ENCODE measurements around the gene CRYM.

Gene CRYM

DNA sequence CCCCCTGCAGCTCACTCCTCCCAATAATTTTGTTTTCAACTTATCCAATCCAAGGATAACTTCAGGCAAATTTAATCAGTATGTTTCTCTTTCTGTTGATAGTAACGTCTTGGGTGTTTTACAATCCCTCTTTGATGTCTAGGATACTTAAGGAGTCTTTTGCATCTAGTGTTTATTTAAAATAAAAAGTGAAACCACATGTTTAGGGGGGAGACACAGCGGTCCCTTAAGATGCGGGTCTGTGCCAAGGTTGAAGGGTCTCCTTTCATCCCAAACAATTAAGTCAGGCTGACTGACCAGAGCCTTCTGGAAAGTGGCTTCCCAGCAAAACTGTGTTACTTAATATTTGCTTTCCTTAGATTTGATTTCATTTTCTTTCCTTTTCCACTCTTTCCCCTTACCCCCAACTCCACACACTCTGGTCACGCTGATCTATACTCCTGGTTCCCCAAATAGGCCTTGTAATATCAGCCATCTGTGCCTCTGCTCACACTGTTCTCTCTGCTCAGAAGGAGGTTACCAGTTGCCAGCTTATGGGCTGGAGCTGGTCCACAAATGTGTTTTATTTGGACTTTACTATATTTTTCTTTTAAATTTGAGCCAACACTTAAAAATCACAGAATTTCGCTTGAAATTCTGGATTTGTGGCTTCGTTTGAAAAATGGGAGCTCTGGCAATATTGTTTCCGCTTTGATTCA lies 33.4 kb downstream of the CRYM start:
- DNase-seq (ENCODE audit: low read depth) = no peak

DNA sequence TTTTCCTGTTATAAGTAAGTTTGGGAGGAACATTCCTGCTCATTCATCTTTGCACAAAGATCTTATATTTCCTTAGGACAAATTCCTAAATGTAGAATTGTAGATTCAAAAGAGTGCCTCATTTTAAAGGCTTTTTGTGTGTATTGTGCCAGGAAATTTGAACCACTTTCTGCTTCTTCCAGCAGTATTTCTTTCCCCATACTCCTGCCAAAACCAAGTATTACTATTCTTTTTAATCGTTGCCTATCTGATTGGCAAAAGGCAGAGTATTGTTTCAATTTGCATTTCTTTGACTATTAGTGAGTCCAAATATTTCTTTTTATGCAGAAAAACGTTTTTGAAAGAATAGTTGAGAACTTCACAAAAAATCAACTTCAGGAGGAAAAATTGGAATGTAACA lies 35.3 kb downstream of the CRYM start:
- DNase-seq (ENCODE audit: low read depth) = no peak

DNA sequence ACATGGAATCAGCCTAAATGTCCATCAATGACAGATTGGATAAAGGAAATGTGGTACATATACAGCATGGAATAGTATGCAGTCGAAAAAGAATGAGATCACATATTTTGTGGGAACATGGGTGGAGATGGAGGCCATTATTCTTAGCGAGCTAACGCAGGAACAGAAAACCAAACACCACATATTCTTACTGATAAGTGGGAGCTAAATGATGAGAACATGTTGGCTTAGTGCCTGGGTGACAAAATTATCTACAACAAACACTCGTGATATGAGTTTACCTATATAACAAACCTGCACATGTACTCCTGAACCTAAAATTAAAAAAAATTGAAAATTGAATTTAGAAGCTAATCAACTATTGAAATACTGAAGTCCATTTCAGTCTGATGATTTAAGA lies 38.4 kb downstream of the CRYM start:
- DNase-seq (ENCODE audit: low read depth) = no peak

DNA sequence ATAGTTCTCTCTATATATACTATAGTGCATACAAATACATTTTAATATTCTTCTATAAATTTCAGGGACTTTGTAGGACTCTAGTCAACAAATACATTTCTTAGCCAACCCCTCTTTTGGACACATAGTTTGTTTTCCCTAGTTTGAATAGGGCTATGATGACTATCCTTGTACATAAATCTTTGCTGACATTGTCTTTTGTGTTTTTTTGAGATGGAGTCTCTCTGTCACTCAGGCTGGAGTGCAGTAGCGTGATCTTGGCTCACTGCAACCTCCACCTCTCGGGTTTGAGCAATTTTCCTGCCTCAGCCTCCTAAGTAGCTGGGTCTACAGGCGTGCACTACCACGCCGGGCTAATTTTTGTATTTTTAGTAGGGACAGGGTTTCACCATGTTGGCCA lies 41.3 kb downstream of the CRYM start:
- DNase-seq (ENCODE audit: low read depth) = no peak

DNA sequence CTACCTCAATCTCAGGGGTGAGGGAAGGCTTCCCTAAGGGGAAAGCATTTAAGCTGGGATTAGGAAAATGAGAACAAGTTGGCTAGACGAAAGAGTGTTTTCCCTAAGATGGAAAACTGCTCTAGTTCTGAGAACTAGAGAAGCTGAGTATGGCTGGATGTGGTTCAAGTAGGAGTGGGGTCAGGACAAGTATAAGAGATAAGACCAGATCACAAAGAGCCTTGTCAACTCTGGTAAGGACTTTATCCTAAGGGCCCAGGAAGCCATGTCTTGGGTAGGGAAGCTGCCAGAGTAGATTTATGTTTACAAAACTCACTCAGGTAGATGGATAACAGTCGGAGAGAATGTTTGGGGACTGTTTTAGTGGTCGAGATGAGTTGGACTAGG lies 42.9 kb downstream of the CRYM start:
- DNase-seq (ENCODE audit: low read depth) = no peak

DNA sequence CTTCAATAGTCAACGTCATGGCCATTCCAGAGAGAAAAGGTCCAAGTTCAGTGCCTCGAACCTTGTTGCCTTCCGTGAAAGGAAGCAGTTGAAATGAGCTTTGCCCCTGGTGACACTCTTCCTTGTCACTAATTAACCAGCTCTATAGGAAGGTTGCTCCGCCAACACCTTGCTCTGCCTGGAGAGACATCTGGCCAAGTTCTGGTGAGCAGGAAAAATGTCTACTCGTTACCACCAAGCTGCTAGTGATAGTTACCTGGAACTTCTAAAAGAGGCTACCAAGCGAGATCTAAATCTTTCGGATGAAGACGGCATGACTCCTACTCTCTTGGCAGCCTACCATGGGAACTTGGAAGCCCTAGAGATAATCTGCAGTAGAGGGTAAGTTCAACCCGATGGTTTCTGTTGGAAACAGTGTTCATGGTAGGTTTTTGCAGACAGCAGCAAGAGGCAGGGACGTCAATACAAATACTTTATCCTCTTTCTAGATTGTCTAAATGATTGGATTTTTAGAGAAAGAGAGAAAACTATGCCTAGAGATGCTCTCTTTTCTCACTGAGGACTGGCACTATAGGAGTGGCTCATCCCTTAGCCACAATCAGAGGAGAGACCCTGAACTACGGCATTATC lies 44.5 kb downstream of the CRYM start, which contains the start of gene ANKS4B:
ANKS4B (plus strand) TSS at position 179 of the 630 bp plus-strand sequence; CDS start at position 218, 39 bp downstream.
- no peak for DNase-seq (ENCODE audit: low read depth)

DNA sequence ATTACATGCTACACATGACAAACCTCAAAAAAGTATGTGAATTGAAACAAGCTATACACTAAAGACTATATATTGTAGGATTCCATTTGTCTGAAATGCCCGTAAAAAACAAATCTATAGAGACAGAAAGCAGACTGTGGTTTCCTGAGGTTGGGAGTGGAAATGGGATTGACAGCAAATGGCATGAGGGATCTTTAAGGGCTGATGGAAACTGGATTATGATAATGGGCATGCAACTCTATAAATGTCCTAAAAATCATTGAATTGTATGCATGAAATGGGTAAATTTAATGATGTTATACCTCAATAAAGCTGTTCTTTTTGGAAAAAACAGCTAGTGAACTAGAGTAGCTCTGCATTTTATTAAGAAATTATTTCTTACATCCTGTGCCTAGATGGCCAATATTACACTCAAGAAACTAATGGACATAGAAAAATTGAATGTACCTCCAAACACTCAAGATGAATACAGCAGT lies 45.0 kb downstream of the CRYM start:
- DNase-seq (ENCODE audit: low read depth) = no peak

DNA sequence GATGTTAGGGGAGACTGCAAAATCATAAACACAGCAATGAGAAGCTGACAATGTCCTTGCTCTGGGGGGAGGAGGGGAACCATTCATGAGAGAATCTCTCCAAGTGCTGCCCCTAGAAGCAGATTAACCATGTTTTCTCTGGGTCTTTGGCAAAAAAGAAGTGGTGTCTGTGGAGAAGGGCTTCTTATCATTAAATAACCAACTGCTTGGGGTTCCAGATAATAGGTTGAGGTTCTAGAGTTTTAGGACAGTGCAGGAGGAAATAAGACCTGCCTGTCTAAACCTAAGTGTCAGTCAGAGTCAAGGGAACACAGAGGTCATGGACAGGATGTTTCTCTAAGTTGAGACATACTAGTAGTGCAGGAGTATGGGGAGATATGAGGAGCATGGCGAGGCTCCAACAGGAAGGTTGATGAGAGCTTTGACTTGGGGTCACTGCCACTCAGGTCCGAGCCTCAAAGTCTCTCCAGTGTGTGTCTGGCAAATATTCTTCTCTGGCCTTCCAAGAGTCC lies 49.7 kb downstream of the CRYM start:
- no peak for DNase-seq (ENCODE audit: low read depth)

DNA sequence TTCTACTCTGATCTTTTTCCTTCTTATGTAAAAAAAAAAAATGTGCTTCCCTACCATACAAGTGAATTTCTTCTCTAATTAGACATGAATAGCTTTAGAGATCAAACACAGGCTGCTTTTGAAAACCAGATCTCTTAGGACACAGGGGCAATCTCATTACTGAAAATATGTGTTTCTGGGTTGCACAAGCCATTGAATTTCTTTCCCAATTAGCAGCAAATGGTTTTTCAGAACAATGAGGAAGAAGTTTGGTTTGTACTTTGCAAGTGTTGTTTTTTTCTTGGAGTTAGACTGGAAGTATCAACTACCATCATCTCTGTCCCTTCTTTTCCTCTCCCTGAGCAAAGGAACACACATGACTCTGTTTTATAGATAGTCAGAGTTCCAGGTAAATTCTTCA lies 50.2 kb downstream of the CRYM start:
- DNase-seq (ENCODE audit: low read depth) = no peak

DNA sequence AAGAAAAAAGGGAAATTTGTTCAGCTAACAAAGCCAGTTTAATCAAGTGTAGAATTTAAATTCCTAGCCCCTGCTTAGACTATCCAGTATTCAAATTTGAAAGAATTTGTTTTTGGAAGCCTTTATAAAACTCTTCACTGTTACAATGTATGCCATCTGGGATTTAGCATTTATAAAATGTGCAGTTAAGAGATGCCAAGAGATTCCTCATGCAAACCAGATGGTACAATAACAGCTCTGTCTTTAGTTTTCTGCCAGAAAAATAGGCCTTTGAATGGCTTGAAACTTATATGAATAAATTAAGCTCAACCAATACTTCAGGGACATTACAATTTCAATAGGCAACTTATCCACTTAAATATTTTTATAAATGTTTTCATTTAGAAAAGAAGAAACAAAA lies 51.3 kb downstream of the CRYM start:
- no peak for DNase-seq (ENCODE audit: low read depth)

DNA sequence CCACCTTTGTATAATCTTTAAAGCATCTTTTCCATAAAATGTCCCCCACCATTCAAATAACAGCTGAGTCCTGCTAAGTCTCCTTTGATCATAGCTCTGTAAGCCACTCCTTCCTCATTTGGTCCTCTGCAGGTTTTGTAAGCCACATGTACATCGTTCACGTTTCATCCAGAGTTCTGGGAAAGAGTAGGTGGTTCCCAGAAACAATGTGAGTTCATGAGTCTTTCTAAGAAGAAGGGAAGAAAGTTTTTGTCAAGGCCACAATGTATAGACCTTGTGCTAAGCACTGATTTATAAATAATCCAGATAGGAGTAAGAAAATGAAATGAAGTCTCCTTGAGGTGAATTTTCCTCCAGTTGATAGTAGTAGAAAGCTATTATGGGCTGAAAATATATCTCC lies 53.3 kb downstream of the CRYM start:
- no peak for DNase-seq (ENCODE audit: low read depth)

DNA sequence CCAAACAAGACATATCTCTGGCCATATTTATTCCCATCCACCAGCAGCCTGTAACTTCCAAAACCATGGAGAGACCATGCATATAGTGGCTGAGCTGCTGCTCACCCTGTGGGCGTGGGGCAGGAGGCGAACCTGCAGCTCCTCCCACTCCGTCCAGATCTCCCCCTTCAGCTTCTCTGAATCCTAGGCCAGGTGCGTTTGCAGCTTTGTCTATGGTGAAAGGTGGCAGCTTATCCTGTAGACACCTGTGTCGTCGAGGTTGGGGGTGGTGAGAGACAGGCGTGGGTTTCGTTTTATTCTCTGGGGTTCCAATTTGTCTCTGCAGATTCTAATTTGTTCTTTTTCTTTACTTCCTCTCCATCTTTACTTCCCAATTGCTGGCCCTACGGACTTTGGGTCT lies 54.3 kb downstream of the CRYM start:
- DNase-seq (ENCODE audit: low read depth) = no peak

DNA sequence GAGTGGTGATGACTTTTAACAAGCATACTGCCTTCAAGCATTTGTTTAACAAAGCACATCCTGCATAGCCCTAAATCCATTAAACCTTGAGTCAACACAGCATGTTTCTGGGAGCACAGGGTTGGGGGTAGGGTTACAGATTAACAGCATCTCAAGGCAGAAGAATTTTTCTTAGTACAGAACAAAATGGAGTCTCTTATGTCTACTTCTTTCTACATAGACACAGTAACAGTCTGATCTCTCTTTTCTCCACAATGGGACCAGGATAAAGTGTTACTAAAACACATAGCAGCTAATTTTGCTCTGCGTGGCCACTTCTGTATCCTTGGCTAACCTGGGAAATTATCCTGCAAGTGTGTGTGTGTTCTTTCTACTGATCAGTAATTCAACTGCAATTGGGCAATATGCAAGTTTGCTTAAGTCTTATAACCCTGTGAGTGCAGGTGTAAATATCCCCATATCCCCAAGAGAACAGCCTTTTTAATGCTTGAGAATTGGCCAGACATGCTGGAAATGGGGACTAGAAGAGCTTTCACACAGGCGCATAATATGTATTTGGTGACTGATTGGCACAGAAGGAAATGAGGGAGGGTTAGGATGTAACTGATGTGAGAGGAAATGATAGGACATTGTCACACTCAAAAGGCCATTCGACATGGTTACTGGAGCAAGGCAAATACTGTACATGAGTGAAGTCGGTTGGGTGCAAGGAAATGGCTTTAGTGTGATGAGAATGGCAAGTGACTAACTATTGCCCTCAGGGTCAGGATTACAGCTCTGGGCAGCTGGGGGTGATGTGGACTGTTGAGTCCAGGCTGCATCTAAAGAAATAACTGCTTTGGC lies 55.4 kb downstream of the CRYM start:
- DNase-seq (ENCODE audit: low read depth) = no peak

DNA sequence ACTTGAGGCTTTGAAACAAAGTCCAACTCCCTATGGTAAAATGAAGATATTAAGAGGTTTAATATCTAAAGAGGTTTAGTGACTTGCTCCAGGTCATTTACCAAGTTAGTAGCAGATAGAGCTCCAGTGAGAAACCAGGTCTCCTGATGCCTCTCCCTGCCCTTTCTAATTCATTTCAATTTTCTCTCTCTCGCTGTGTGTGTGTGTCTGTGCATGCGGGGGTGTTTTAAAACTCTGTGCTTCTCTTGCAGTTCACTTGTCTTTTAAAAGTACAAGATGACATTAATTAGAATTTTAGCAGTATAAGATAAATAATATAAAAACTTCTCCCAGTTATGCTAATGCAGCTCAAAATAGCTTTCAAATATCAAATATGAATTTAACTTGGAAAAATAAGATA lies 58.5 kb downstream of the CRYM start:
- no peak for DNase-seq (ENCODE audit: low read depth)

DNA sequence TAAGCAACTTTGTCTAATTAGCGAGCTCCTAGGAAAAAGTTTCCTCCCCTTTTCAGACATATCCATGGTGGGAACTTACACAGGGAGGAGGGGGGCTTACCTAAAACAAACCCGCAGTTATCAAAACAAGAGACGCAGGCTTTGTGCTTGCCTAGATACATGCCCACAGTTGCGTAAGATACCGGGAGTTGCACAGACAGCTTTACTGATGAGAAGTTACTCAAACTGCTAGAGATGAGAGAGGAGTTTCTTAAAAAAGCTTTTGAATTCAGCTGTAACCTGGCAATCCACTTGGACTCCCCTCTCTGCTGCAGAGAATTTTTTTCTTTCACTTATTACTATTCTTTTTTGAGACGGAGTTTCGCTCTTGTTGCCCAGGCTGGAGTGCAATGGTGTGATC lies 59.9 kb downstream of the CRYM start:
- no peak for DNase-seq (ENCODE audit: low read depth)

DNA sequence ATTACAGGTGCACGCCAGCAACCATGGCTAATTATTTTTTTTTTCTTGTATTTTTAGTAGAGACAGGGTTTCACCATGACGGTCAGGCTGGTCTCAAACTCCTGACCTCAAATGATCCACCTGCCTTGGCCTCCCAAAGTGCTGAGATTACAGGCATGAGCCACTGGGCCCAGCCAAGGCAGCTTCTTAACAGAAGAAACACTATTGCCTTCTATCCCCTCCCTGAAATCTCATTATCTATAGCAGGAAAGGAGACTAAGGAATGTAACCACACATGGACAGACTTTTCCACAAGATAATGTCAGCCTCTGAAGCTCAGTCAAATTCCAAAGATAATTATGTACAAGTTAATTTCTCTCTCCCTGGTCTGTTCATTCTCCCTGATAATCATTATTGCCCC lies 61.0 kb downstream of the CRYM start:
- DNase-seq (ENCODE audit: low read depth) = no peak

DNA sequence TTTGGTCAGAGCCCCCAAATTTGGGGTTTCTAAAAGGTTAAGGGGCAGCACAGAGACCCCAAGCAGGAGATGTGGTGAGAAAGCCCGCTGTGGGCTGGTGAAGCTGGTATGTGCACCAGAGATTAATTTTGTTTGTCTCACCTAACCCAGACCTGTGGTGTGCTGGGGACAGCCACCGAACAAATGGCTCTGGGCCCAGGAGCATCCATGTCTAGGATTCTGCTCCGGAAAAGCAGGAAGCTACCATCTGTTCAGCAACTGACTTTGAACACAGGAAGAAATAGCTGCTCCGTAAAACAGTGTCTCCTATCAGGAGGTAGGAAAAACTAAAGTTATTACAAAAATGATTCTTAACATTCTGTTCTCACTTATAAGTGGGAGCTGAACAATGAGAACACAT lies 64.0 kb downstream of the CRYM start:
- DNase-seq (ENCODE audit: low read depth) = no peak

DNA sequence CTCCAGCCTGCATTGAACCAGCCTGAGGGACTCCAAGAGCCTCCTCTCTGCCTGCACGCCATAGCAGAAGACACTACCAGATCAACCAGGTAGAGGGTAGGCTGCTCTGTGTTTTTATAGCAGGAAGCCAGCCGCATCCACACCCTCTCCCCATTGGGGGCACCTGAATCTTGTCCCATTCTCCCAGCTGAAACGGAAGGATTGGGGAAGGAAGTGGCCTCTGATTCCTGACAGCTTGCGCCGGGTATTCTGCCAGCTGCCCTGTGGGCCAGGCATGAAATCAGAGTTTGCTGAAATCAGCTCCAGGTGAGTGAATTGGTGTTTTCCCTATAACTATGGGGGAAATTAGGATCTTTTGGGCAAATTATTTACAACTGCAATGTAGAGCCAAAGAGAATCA lies 66.6 kb downstream of the CRYM start, which contains the start of gene ZP2:
ZP2 (minus strand) TSS at position 89 of the 400 bp plus-strand sequence; CDS start at position 62, 27 bp downstream.
- no peak for DNase-seq (ENCODE audit: low read depth)

All from activated T-helper 1 cell treated with Interleukin-2 at 50 U/mL for 16 hours (primary cell).